Central memory CD8-positive, alpha-beta T cell (primary cell): ENCODE measurements around the gene ELK3.

Experiments
- ATAC-seq: fragments of 150-1000 bp; cut with Tn5 transposase; replicated peaks from 2 replicates; pipeline ENCODE4 v1.10.0; 2022; ENCODE audit warnings: mild to moderate bottlenecking, moderate FRiP score, moderate number of reproducible peaks; ENCODE audit not compliant: poor library complexity, severe bottlenecking; ENCODE audit errors: extremely low read depth
- DNase-seq, 2 donors: peaks; one replicate each; pipeline ENCODE4 v3.0.0; 2021; ENCODE audit warnings: low spot score in 2 of 2
- H3K27ac Mint-ChIP-seq: one replicate; pipeline ENCODE4 v1.8.0; 2022; ENCODE audit warnings: low read depth, mild to moderate bottlenecking, moderate library complexity, mixed read lengths
- H3K27me3 Mint-ChIP-seq: one replicate; pipeline ENCODE4 v1.8.0; 2022; ENCODE audit warnings: mixed read lengths
- H3K36me3 Mint-ChIP-seq: one replicate; pipeline ENCODE4 v1.8.0; 2022; ENCODE audit warnings: mild to moderate bottlenecking, moderate library complexity, mixed read lengths; ENCODE audit not compliant: insufficient read depth
- H3K4me1 Mint-ChIP-seq: one replicate; pipeline ENCODE4 v1.8.0; 2022; ENCODE audit warnings: mixed read lengths
- H3K4me3 Mint-ChIP-seq: one replicate; pipeline ENCODE4 v1.8.0; 2022; ENCODE audit warnings: mild to moderate bottlenecking, moderate library complexity, mixed read lengths
- H3K9me3 Mint-ChIP-seq: one replicate; pipeline ENCODE4 v1.8.0; 2022; ENCODE audit warnings: mixed read lengths

Gene ELK3

DNA sequence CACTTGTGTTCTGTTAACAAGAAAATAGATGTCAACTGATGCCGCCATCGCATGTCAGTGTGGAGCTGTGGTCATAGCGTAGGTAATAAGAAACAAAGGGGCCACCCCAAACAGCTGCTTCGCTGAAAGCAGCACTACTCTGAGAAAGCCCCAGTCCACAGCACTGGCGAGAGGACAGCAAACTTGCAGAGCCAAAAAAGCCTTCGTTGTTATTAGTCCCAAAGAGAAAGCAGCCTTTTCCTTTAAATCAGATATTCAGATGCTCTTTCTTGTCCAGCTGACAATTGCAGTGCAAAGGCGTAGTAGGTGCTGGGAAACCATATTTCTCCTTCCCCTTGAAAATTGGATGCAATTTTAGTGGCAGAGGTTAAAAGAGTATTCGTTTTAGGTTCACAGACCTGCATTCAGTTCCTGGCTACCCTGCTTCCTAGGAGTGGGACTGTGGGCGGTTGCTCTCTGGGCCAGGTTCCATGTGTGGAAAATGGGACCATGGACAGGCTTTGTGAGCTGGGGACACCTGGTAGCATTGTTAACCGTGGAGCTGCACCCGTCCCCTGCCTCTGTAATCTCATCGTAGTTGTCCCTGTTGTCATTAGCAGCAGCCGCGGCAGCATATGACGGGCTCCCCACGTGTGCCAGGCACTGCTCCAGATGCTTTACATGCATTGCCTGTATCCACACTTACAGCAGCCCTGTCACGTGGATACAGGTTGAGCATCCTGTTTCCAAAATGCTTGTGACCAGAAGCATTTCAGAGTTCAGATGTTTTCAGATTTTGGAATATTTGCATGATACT, 54.2 kb downstream of the ELK3 start:
- H3K36me3 Mint-ChIP-seq = peaks cover 42% of the 10 kb centered on the region
- H3K4me3 Mint-ChIP-seq = no peak overlapping the region

DNA sequence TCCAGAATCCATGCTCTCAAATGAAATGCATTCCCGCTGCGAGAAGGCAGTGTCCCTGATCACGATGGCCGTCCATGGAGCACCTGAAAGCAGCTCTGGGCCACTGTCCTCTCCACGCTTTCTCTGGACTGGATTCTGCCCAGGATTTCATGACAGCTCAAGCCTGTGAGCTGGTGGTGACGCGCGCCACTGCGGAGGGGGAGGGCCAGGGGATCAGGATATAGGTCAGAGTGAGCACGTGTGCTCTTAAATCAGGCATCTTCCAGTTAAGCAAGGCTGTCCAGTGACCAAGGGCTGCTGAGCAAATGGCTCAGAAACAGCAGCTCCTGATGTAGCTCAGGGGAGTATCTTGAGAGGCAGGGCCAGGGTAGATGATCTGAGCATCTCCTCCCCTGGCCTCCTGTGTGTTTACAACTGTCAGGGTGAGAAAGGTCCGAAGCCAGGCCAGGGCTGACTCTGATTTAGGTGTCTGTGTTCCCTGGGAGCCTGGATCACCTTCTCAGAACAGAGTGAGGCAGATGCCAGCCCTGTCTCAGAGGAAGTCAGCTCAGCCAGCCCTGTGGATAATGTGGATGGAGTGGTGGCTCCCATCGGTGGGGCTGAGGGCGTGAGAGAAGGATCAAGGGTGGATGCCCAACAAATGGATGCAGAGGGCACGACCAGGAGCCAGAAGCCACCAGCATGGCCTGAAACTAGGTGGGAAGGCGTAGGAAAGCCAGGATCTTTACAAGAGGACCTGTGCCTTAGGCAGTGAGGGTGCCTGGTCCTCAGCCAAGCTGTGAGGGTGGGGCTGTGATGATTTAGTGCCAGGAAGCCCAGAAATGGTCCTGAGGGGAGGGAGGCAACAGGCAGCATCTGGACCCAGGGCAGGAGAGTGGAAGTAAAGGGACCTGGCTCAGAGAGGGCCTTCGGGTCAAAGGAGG, 55.3 kb downstream of the ELK3 start:
- peaks cover 44% of the 10 kb centered on the region for H3K4me1 Mint-ChIP-seq
- H3K27ac Mint-ChIP-seq = peak overlapping the region; percentile 88
- no peaks in the 10 kb centered on the region for H3K9me3 Mint-ChIP-seq
- DNase-seq (no peak), ATAC-seq (no peak)
- no peak overlapping the region for H3K4me3 Mint-ChIP-seq
- no peaks in the 10 kb centered on the region for H3K27me3 Mint-ChIP-seq
- H3K36me3 Mint-ChIP-seq = peaks cover 42% of the 10 kb centered on the region

More for the DNA sequence above, 54.2 kb downstream of the ELK3 start:
- Mint-ChIP-seq H3K27ac (peak overlapping the region; percentile 35), H3K9me3 (no peaks in the 10 kb centered on the region), H3K4me1 (peaks cover 38% of the 10 kb centered on the region), H3K27me3 (no peaks in the 10 kb centered on the region)
- ATAC-seq (no peak), DNase-seq (no peak)

DNA sequence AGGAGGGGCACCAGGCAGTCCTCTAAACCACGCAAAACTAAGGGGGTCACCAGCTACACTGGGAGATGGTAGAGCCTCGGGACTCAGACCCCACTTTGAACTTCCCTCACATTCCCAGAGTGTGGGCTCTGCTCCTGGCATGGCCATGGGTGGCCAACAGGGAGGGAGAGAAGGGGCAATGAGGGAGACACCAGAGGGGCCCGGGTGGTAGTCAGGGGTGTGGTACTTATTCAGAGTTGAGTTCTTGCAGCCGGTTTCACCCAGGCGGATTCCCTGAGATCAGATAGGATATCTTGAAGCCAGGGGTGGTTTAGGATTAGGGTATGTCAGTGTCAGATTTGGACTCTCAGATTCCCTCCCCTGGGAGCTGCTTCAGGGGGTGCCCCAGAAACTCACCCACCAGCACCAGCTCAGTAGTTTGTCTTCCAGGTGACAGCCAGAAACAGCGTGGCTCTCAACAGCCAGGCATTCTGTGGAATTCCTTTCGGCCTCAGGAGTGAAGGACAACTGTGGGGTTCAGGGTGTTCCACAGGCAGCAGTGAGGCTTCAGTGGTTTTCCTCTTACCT, 56.0 kb downstream of the ELK3 start:
- DNase-seq (no peak), ATAC-seq (no peak)
- Mint-ChIP-seq H3K9me3 (no peaks in the 10 kb centered on the region), H3K36me3 (peaks cover 44% of the 10 kb centered on the region), H3K4me3 (no peak overlapping the region), H3K27me3 (no peaks in the 10 kb centered on the region), H3K4me1 (peaks cover 44% of the 10 kb centered on the region), H3K27ac (peak overlapping the region; percentile 88)

DNA sequence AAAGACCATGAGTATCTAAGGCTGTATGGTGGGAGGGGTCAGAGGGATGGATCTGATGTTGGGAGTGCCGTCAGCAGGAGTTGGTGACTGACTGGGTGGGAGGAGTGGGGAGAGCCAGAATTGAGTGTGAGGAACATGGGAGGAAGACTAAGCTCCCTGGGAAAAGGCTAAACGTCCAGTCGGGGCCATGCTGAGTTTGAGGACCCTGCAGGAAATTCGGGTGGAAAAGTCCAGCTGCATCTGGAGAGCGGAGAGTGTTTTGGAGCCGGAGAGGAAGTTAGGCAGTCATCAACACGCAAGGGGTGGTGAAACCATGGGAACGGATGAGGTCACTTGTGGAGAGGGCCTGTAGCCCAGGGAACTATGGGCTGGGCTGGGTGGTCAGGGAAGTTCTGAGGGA, 60.9 kb downstream of the ELK3 start:
- DNase-seq (no peak), ATAC-seq (no peak)
- Mint-ChIP-seq H3K9me3 (no peaks in the 10 kb centered on the region), H3K4me1 (peaks cover 29% of the 10 kb centered on the region), H3K4me3 (no peak overlapping the region), H3K36me3 (peaks cover 26% of the 10 kb centered on the region), H3K27me3 (no peaks in the 10 kb centered on the region), H3K27ac (no peak overlapping the region)

DNA sequence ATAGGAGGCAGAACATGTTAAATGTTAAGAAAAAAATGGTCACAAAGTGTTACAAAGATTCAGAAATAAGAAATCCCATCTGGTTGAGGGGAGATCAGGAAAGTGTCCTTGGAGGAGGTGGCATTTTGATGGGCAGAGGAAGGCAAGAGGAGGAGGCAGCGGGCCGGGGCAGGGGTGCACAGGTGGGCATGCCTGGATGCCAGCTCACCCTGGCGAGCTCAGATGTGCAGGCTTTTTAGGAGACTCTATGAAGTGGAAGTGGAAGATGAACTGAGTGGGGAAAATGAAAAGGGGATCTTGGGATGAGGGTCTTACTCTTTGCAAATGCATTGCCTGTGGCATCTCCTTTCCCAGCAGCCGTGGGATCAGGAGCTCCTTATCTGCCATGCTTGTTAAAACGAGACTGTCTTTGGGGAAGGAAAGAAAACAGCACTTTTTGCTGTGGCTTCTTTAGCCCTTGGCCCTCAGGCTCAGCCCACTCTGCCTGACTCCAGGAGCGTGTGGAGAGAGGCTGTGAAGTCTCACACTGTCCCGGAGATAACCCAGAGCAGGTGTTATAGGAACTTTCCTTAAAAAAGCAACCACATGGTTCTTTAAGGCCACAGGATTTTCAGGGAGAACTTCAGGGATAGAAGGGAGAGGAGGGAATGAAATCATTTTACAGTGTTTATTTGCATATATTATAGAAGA, 62.6 kb downstream of the ELK3 start:
- H3K4me1 Mint-ChIP-seq = peaks cover 13% of the 10 kb centered on the region

DNA sequence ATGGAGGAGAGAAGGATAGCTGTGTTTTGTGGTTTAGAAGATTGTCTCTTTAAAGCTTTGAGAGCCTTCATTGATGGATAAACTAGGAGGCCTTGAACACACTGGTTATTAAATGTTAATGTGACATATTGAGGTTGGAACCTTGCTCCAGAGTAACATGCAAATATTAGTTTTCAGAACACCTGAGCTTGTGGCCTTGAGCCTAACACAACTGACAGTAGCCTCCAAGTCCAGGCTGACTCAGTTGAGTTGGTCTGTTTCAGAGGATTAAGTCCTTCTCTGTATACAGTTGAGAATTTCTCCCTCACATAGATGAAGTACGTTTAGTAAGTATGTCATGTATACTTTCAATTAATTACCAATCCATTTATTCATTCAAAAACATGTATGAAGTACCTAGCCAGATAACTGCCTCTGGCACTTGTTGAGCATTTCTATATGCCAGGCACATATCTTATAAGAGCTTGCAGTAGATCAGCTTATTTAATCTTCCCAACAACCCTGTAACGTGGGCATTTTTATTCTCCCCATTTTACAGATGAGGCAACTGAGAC, 63.5 kb downstream of the ELK3 start:
- ATAC-seq (no peak), DNase-seq (no peak)
- Mint-ChIP-seq H3K27ac (no peak overlapping the region), H3K4me3 (no peak overlapping the region), H3K36me3 (peaks cover 34% of the 10 kb centered on the region), H3K9me3 (no peaks in the 10 kb centered on the region), H3K4me1 (peaks cover 9% of the 10 kb centered on the region), H3K27me3 (no peaks in the 10 kb centered on the region)

More for the DNA sequence above, 62.6 kb downstream of the ELK3 start:
- peaks cover 30% of the 10 kb centered on the region for H3K36me3 Mint-ChIP-seq
- ATAC-seq = no peak
- no peaks in the 10 kb centered on the region for H3K9me3 Mint-ChIP-seq
- no peaks in the 10 kb centered on the region for H3K27me3 Mint-ChIP-seq
- H3K27ac Mint-ChIP-seq = no peak overlapping the region
- no peak overlapping the region for H3K4me3 Mint-ChIP-seq
- no peak for DNase-seq

DNA sequence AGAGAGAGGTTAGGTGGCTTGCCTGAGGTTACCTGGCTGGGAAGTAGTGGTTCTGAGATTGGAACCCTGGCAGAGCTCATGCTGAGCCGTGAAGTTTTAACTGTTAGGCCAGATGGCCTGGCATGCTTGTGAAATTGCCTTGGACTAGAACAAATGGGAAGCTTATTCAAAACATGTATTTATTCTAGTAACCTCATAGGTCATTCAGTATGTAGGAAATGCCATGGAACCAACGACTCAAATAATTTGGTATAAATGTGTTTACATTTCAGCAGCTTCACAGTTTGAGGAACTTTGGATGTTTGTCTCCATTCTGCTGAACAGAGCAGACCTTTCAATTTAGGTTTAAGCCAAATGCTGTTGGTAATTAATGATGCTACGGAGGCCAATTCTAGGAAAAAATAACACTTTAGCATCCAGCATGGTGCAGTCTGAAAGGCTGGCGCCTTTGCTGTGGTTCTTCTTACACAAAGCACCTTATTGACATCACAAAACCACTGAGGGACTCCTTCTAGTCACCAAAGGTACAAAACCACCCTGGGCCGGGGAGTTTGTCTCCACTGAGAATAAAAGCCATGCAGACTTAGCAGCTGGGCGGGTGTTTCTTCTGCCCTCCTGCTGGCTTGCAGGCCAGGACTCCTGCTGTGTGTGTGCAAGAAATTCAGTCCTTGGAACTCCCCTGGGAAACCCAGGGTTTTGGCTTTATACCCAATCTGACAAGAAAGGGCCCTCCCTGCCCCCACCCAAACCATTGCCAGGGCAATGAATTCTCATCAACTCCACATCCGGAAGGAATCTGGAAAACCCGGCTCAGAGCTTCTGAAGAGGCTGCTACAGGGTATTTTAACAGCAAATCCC, 64.2 kb downstream of the ELK3 start:
- H3K4me1 Mint-ChIP-seq = peaks cover 7% of the 10 kb centered on the region
- H3K36me3 Mint-ChIP-seq = peaks cover 39% of the 10 kb centered on the region
- no peak overlapping the region for H3K27ac Mint-ChIP-seq
- no peak overlapping the region for H3K4me3 Mint-ChIP-seq
- ATAC-seq = peak; percentile 77
- H3K9me3 Mint-ChIP-seq = no peaks in the 10 kb centered on the region
- no peak for DNase-seq
- no peaks in the 10 kb centered on the region for H3K27me3 Mint-ChIP-seq

DNA sequence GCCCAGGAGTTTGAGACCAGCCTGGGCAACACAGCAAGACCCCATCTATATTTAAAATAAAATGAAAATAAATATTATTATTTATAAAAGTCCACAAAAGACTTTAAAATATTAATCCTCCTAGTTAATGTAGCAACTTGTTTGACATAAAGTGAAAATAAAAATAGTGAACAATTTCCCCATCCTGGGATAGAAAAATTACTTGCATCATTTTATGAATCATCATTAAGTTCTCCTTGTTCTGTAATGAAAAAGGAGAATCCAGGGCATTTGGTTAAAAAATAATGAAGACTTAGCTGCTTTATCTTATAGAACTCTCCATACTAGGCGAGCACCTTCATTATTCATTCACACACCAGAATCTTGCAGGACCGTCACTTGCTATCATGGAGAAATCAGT, 66.1 kb downstream of the ELK3 start:
- ATAC-seq (no peak), DNase-seq (no peak)
- Mint-ChIP-seq H3K27me3 (no peaks in the 10 kb centered on the region), H3K4me1 (no peaks in the 10 kb centered on the region), H3K27ac (no peak overlapping the region), H3K36me3 (peaks cover 43% of the 10 kb centered on the region), H3K9me3 (no peaks in the 10 kb centered on the region), H3K4me3 (no peak overlapping the region)

DNA sequence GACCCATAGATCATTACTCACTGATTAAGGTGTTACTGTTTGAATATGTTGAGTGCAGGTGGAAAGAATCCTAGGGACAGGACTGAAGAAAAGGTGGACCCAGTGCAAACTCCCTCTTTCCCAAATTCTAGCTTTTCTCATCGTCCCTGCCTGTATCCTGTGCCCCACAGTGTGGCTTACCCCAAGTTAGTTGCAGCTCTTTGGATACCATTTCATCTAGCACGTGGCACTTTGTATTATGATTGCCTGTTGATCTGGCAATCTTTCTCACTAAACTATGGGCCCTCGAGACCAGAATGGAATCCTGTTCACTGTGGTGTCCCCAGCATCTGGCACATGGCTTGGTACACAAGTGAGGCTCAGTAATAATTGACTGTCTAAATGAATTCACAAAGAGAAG, 66.5 kb downstream of the ELK3 start:
- Mint-ChIP-seq H3K4me3 (no peak overlapping the region), H3K27me3 (no peaks in the 10 kb centered on the region), H3K4me1 (no peaks in the 10 kb centered on the region), H3K9me3 (no peaks in the 10 kb centered on the region), H3K36me3 (peaks cover 44% of the 10 kb centered on the region), H3K27ac (peak overlapping the region; percentile 48)
- ATAC-seq = no peak
- DNase-seq = no peak

DNA sequence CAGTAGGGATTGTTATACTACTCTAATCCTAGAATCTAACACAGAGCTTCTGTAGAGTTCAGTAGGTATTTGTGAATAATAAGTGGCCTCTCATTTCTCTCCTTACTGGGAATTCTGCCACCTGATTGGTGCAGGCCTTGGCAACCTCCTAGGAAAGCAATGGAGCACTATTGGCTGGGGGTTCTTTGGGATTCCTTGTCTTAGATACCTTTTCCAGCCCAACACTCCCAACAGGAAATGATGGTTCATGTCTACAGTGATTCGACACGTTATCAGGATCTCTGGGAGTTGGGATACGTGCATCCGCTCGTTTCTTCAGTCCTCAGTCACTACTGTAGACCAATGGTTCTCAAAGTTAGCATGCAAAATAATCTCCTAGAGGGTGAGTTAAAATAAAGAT, 67.4 kb downstream of the ELK3 start:
- Mint-ChIP-seq H3K4me1 (no peaks in the 10 kb centered on the region), H3K36me3 (peaks cover 45% of the 10 kb centered on the region), H3K27ac (peak overlapping the region; percentile 48), H3K9me3 (no peaks in the 10 kb centered on the region), H3K4me3 (no peak overlapping the region), H3K27me3 (no peaks in the 10 kb centered on the region)
- DNase-seq (no peak), ATAC-seq (no peak)

DNA sequence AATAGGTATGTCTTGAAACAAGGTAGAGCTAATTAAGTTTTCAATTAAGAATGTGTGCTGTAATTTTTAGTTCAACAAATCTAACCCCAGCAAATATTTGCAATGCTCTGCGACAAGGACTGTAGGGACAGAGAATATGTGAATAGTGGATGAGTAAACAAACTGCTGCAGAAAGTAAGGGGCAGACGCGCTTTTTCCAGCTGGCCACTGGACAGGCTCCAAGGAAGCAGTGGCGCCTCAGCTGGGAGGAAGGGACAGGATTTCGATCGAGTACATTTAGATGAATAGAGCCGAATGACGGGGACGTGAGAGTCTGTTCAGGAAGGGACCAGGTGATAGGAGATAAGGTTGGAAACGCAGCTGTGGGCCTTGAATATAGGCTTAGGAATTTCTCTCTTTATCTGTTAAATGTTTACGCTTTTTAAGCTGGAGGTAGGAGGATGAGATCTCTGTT, 69.3 kb downstream of the ELK3 start:
- H3K4me3 Mint-ChIP-seq = no peak overlapping the region
- DNase-seq (no peak), ATAC-seq (no peak)
- peaks cover 4% of the 10 kb centered on the region for H3K4me1 Mint-ChIP-seq
- H3K27me3 Mint-ChIP-seq = no peaks in the 10 kb centered on the region
- H3K36me3 Mint-ChIP-seq = peaks cover 42% of the 10 kb centered on the region
- H3K27ac Mint-ChIP-seq = peak overlapping the region; percentile 84
- no peaks in the 10 kb centered on the region for H3K9me3 Mint-ChIP-seq
